HEK293T (cell line): ENCODE results near the gene MRPL33.

Experiments
- BHLHE40 ChIP-seq: fragments of 450-650 bp; IDR thresholded peaks from 2 replicates; pipeline ENCODE4 v1.6.1; 2016; ENCODE audit warnings: mild to moderate bottlenecking, moderate library complexity, borderline replicate concordance
- FOXM1 ChIP-seq: fragments of 450-650 bp; IDR thresholded peaks from 2 replicates; pipeline ENCODE4 v1.6.1; 2017; ENCODE audit warnings: mild to moderate bottlenecking, borderline replicate concordance
- HDGF ChIP-seq: fragments of 450-650 bp; IDR thresholded peaks from 2 replicates; pipeline ENCODE4 v1.6.1; 2017; ENCODE audit warnings: antibody characterized with exemption, borderline replicate concordance
- NFRKB ChIP-seq: fragments of 450-650 bp; IDR thresholded peaks from 2 replicates; pipeline ENCODE4 v1.6.1; 2016; ENCODE audit warnings: mild to moderate bottlenecking, moderate library complexity

DNA sequence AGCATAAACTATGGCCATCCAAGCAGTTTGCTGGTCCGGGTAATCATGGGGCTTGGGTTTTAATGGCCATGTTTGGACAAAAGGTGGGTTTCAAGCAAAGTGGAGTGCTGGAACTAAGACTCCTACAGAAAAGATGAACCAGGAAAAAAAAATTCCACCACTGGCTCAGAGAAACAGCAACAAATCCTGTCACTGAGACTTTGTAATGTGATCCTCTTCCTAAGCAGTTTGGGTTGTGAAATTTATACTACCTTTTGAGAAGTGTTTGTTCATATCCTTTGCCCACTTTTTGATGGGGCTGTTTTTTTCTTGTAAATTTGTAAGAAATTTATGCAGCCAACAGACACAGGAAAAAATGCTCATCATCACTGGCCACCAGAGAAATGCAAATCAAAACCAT lies 40.2 kb downstream of the MRPL33 start:
- TF ChIP-seq HDGF = no peak
- no peak for TF ChIP-seq FOXM1
- no peak for TF ChIP-seq NFRKB
- no peak for TF ChIP-seq BHLHE40
